HepG2 (cell line): ENCODE results near the gene LMNA. TPM values are rescaled to one million over a fixed set of nuclear protein-coding genes. Genes with fewer than 3 reads are reported as not detected.
A peak's percentile ranks its signal among the peaks of the same experiment; 100 is the strongest.

Source experiments
- BCL3 ChIP-seq: sonication (generic); formaldehyde crosslinking; IDR thresholded peaks from 2 replicates; pipeline ENCODE4 v1.5.1; 2020; ENCODE audit warnings: mild to moderate bottlenecking, missing genetic modification reagents, moderate library complexity
- FOSL1 ChIP-seq: sonication (generic); formaldehyde crosslinking; IDR thresholded peaks from 2 replicates; pipeline ENCODE4 v1.9.0; 2021; ENCODE audit warnings: missing genetic modification reagents, borderline replicate concordance
- KDM2A ChIP-seq: sonication (generic); formaldehyde crosslinking; IDR thresholded peaks from 2 replicates; pipeline ENCODE4 v1.4.0; 2020; ENCODE audit warnings: low read depth, missing genetic modification reagents, borderline replicate concordance
- MXD3 ChIP-seq: IDR thresholded peaks from 2 replicates; pipeline ENCODE4 v1.6.1; 2016; ENCODE audit warnings: mild to moderate bottlenecking, missing biosample characterization, missing genetic modification reagents
- NFE2L1 ChIP-seq: sonication (generic); formaldehyde crosslinking; IDR thresholded peaks from 2 replicates; pipeline ENCODE4 v1.4.0; 2020; ENCODE audit warnings: missing genetic modification reagents, mild to moderate bottlenecking, borderline replicate concordance
- SUZ12 ChIP-seq: fragments of 150-350 bp; IDR thresholded peaks from 2 replicates; pipeline ENCODE4 v1.6.1; 2014; ENCODE audit warnings: low read depth, low read length
- THAP11 ChIP-seq: IDR thresholded peaks from 2 replicates; pipeline ENCODE4 v1.6.1; 2016; ENCODE audit warnings: missing biosample characterization, missing genetic modification reagents
- ZBTB10 ChIP-seq: sonication (generic); formaldehyde crosslinking; IDR thresholded peaks from 2 replicates; pipeline ENCODE4 v1.4.0; 2020; ENCODE audit warnings: missing genetic modification reagents, borderline replicate concordance
- ZBTB43 ChIP-seq: sonication (generic); formaldehyde crosslinking; conservative IDR thresholded peaks from 2 replicates; pipeline ENCODE4 v1.4.0; 2020; ENCODE audit warnings: missing genetic modification reagents
- ZIK1 ChIP-seq: sonication (generic); formaldehyde crosslinking; IDR thresholded peaks from 2 replicates; pipeline ENCODE4 v1.5.0; 2020; ENCODE audit warnings: mild to moderate bottlenecking, low read depth, missing genetic modification reagents, borderline replicate concordance
- ZNF20 ChIP-seq: sonication (generic); formaldehyde crosslinking; IDR thresholded peaks from 2 replicates; pipeline ENCODE4 v1.4.0; 2020; ENCODE audit warnings: mild to moderate bottlenecking, moderate library complexity, missing genetic modification reagents
- ZNF230 ChIP-seq: sonication (generic); formaldehyde crosslinking; IDR thresholded peaks from 2 replicates; pipeline ENCODE4 v1.4.0; 2020; ENCODE audit warnings: mild to moderate bottlenecking, missing genetic modification reagents
- ZNF318 ChIP-seq: sonication (generic); formaldehyde crosslinking; IDR thresholded peaks from 2 replicates; pipeline ENCODE4 v1.4.0; 2020; ENCODE audit warnings: mild to moderate bottlenecking, missing genetic modification reagents
- polyA plus RNA-seq, 8 experiments: library from polyadenylated mRNA; depleted of rRNA in 3 of 8; stranded (reverse) in 7 of 8; unstranded in 1 of 8; fragments of >200 nt; fragmentation: Illumina TruSeq in 4 of 8; extraction: Trizol in 4 of 8; gene quantifications; 2 replicates each; pipeline versions ENCODE4 v1.2.1 to v1.2.3, GENCODE V29; 2011 to 2016; ENCODE audit warnings: low read depth in 4 of 8, missing spikeins in 1 of 8, mixed read lengths in 1 of 8; ENCODE audit not compliant: insufficient read depth in 1 of 8
- total RNA-seq, 5 experiments: library from RNA; depleted of rRNA; stranded (reverse); fragments of >200 nt; fragmentation: Illumina TruSeq; extraction: Trizol; gene quantifications; 2 replicates each; pipeline ENCODE4 v1.2.3, GENCODE V29; 2016; ENCODE audit warnings: low read depth in 1 of 5

The LMNA gene
- total and polyA plus RNA-seq, 2 of the 13 experiments (the other 11 are each of a cell fraction or from before 2014, with no cell fraction given): 107 to 225 TPM

GRCh38 chr1:156096640-156097391, 17.7 kb upstream of the LMNA start (continued):
- TF ChIP-seq ZNF318 (CRISPR knock-in tag) (no peak), MXD3 (CRISPR knock-in tag) (no peak), ZBTB43 (CRISPR knock-in tag) (no peak), ZBTB10 (no peak), SUZ12 (no peak), ZNF20 (CRISPR knock-in tag) (no peak), ZNF230 (CRISPR knock-in tag) (no peak), FOSL1 (CRISPR knock-in tag) (no peak), THAP11 (CRISPR knock-in tag) (peak; percentile 61), NFE2L1 (no peak), KDM2A (CRISPR knock-in tag) (peak; percentile 92), ZIK1 (peak; percentile 49; the same call in 1 of the 2 replicates), BCL3 (CRISPR knock-in tag) (no peak)
